Nasal cavity respiratory epithelium epithelial cell of viscerocranial mucosa (primary cell): ENCODE measurements around the gene TNFSF12. TPM values are rescaled to one million over a fixed set of nuclear protein-coding genes. Genes with fewer than 3 reads are reported as not detected.

Experiments
- total RNA-seq: library from RNA; depleted of rRNA; stranded (reverse); fragments of >200 nt; gene quantifications from 2 replicates; pipeline ENCODE4 v1.2.3, GENCODE V29; 2014

Gene TNFSF12, protein sequence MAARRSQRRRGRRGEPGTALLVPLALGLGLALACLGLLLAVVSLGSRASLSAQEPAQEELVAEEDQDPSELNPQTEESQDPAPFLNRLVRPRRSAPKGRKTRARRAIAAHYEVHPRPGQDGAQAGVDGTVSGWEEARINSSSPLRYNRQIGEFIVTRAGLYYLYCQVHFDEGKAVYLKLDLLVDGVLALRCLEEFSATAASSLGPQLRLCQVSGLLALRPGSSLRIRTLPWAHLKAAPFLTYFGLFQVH
- 0.34 and 2.5 TPM in 2 replicates for total RNA-seq

DNA sequence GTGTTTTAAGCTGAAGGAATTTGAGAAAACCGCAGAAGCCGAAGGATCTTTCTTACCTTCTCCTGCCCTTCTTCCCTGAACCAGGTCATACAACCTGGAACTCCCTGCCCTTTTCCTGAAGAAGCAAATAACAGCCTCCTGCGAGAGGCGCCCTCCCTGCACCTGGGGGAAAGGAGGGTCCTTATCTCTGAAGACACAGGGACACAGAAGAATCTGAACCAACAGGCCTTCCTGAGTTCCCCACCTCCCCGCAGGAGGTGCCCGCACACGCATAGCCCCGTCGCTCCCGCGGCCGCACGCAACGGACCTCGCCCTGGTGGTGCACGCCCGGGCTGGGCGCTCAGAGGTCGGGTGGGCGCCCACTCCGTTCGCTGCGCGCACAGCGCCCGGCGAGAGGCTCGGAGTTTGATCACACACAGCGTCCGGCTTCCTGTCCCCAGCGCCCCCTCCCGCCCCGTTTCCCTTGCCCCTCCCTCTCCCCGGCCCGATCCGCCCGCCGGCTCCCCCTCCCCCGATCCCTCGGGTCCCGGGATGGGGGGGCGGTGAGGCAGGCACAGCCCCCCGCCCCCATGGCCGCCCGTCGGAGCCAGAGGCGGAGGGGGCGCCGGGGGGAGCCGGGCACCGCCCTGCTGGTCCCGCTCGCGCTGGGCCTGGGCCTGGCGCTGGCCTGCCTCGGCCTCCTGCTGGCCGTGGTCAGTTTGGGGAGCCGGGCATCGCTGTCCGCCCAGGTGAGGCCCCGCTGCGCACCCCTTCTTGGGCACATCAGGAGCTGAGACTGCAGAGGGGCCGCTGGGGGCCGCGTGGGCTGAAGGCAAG, at the start of gene TNFSF12:
Gene TNFSF12 (plus strand): TSS at position 474 of the 816 bp plus-strand sequence. CDS start 96 bp downstream, at position 570.

DNA sequence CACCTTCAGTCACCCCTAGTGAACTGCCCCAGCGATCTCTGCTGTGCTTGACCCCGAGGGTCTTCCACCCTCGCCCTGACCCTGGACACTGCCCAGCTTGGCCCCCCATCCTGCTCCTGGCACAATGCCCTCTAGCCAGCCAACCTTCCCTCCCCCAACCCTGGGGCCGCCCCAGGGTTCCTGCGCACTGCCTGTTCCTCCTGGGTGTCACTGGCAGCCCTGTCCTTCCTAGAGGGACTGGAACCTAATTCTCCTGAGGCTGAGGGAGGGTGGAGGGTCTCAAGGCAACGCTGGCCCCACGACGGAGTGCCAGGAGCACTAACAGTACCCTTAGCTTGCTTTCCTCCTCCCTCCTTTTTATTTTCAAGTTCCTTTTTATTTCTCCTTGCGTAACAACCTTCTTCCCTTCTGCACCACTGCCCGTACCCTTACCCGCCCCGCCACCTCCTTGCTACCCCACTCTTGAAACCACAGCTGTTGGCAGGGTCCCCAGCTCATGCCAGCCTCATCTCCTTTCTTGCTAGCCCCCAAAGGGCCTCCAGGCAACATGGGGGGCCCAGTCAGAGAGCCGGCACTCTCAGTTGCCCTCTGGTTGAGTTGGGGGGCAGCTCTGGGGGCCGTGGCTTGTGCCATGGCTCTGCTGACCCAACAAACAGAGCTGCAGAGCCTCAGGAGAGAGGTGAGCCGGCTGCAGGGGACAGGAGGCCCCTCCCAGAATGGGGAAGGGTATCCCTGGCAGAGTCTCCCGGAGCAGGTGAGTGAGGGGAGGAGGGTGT, 9.9 kb downstream of the TNFSF12 start, which contains the start of gene TNFSF13:
Gene TNFSF13 (plus strand): TSS at position 207 of the 776 bp plus-strand sequence. CDS start 290 bp downstream, at position 497.

DNA sequence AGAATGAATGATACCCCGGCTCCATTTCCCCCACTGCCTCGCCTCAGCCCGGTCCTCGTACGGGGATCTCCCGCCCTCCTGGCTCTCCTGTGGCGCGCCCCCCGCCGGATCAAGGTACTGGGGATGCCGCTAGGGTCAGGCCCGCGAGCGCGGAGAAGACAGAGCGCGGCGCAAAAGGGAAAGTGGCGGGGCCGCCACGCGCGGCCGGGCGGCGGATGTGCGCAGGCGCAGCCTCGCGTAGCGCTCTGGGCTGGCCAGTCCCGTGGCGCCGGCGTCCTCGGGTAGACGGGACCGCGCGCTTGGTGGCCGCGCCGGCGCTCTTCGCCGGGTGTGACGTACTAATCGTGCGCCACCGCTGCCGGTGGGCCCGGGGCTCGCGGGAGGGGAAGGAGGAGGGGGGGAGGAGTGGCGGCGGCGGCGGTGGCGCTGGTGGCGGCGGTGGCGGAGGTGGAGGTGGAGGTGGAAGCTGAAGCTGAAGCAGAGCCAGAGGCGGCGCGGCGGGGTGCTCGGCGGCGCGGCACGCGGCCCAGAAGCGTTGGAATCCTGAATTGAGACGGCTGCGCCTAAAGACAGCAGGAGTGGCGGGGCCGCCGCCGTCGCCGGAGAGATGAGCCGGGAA, 12.8 kb downstream of the TNFSF12 start, which contains the start of gene SENP3:
Gene SENP3 (plus strand): TSS at position 331 of the 619 bp plus-strand sequence. CDS start 1,158 bp downstream, outside the sequence.

DNA sequence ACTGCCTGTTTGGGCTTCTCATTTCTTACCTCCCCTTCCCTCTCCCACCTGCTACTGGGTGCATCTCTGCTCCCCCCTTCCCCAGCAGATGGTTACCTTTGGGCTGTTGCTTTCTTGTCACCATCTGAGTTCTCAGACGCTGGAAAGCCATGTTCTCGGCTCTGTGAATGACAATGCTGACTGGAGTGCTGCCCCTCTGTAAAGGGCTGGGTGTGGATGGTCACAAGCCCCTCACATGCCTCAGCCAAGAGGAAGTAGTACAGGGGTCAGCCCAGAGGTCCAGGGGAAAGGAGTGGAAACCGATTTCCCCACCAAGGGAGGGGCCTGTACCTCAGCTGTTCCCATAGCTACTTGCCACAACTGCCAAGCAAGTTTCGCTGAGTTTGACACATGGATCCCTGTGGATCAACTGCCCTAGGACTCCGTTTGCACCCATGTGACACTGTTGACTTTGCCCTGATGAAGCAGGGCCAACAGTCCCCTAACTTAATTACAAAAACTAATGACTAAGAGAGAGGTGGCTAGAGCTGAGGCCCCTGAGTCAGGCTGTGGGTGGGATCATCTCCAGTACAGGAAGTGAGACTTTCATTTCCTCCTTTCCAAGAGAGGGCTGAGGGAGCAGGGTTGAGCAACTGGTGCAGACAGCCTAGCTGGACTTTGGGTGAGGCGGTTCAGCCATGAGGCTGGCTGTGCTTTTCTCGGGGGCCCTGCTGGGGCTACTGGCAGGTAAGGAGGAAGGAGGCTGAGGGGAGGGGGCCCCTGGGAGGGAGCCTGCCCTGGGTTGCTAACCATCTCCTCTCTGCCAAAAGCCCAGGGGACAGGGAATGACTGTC, 30.4 kb downstream of the TNFSF12 start, which contains the start of gene CD68:
Gene CD68 (plus strand): TSS at position 638 of the 833 bp plus-strand sequence. CDS start 40 bp downstream, at position 678.

DNA sequence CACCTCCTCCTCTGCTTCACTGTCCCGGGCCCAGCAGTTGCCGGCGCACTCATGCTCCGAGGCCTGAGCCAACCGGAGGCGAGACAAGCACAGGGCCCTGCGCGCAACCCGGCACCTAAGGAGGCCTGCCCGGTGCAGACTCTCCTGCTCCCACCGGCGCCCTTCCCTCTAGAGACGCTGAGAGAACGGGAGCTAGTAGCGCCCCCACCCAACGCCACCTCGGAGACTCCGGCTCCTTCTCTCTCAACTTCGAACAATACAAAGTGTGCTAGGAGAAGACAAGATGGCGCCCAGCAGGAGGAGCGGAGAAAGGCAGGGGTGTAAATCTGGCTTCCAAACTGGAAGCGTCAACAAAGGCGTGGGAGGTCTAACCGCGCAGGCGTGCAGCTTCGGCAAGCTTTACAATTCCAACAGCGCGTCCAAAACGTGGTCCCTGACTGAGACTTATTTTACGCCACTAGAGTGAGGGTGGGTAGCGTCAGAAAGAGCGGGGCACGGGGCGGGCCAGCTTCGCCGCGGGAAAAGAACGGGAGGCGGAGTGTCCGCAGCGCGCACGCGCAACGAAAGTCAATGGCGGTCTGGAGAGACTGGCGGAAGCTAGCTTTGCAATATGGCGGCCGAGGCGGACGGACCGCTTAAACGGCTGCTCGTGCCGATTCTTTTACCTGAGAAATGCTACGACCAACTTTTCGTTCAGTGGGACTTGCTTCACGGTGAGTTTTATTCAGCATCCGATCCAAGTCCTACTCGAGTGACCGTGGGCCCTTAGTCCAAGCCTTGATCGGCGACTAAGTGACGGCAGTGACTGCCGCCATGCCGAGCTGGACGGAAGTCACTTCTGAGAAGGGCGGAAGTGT, 34.6 kb downstream of the TNFSF12 start, which contains the start of gene MPDU1:
Gene MPDU1 (plus strand): TSS at position 600 of the 857 bp plus-strand sequence. CDS start 11 bp downstream, at position 611.

DNA sequence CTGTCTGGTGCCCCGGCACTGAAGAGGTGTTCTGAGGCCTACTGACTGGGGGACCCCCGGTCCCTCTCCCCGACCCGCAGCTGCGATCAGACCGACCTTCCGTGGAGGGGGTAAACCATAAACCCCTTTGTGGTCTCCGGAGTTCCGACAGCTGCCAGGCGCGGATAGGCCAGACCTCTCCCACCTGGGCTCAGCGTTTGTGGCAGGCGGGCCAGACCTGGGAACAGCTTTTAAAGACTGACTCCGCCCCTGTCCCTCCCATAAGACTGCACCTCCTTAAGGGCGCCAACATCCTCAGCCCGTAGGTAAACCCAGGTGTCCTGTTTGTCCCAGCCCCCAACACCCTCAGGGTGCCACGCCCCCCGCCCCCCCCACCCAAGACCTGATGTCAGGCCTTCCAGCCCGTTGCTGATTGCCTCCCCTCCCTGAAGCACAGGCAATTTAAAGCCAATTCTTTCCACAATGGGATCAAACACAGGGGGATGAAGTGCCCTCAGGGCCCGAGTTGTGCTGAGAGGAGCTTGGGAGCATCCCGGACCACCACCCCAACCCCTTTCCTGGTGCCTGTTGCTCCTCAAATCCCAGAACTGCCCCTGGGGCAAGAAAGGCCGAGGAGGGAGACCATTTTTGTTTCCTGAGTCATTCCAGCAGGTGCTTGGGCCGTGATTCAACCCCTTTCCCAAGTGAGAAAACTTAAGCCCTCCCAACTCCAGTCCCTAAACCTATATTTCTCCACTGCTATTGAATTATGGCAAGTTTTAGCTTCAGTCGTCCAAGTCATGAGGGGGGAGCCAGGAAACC, 41.2 kb downstream of the TNFSF12 start, which contains the start of gene SOX15:
Gene SOX15 (minus strand): TSS at position 204 of the 801 bp plus-strand sequence. CDS start 418 bp downstream, outside the sequence.

Other genes starting within 250 kb of the TNFSF12 start
- gene EIF5A, start 241.4 kb upstream of the TNFSF12 start, total RNA-seq, result 435 and 611 TPM in 2 replicates
- 29.4 and 30.4 TPM in 2 replicates for gene GPS2, start 233.7 kb upstream of the TNFSF12 start, total RNA-seq
- gene NEURL4, start 219.7 kb upstream of the TNFSF12 start, total RNA-seq, result 15.7 and 22.5 TPM in 2 replicates
- gene ACAP1, start 212.5 kb upstream of the TNFSF12 start, total RNA-seq, result 0.34 and 0.71 TPM in 2 replicates
- 7.2 and 21.0 TPM in 2 replicates for gene KCTD11, start 196.9 kb upstream of the TNFSF12 start, total RNA-seq
- gene TMEM95, start 193.9 kb upstream of the TNFSF12 start, total RNA-seq, result not detected in 2 replicates
- 5.8 and 10.6 TPM in 2 replicates for gene TNK1, start 168.0 kb upstream of the TNFSF12 start, total RNA-seq
- 12.6 and 28.2 TPM in 2 replicates for gene PLSCR3, start 154.5 kb upstream of the TNFSF12 start, total RNA-seq
- gene TMEM256, start 145.0 kb upstream of the TNFSF12 start, total RNA-seq, result 26.6 and 88.9 TPM in 2 replicates
- gene NLGN2, start 141.2 kb upstream of the TNFSF12 start, total RNA-seq, result 1.4 and 6.1 TPM in 2 replicates
- gene SPEM1, start 128.7 kb upstream of the TNFSF12 start, total RNA-seq, result not detected in 2 replicates
- not detected in 2 replicates for gene SPEM2, start 123.4 kb upstream of the TNFSF12 start, total RNA-seq
- not detected in 2 replicates for gene SPEM3, start 120.2 kb upstream of the TNFSF12 start, total RNA-seq
- 10.3 and 10.7 TPM in 2 replicates for gene TMEM102, start 113.6 kb upstream of the TNFSF12 start, total RNA-seq
- 19.1 and 44.3 TPM in 2 replicates for gene FGF11, start 109.5 kb upstream of the TNFSF12 start, total RNA-seq
- 7.6 and 14.7 TPM in 2 replicates for gene CHRNB1, start 104.0 kb upstream of the TNFSF12 start, total RNA-seq
- gene ZBTB4, start 69.4 kb upstream of the TNFSF12 start, total RNA-seq, result 17.4 and 37.4 TPM in 2 replicates
- not detected in 2 replicates for gene SLC35G6, start 67.6 kb upstream of the TNFSF12 start, total RNA-seq
- gene POLR2A, start 64.7 kb upstream of the TNFSF12 start, total RNA-seq, result 75.9 and 140 TPM in 2 replicates
- gene TNFSF13, start 9.7 kb downstream of the TNFSF12 start, total RNA-seq, result 2.6 and 3.8 TPM in 2 replicates
- 76.8 and 126 TPM in 2 replicates for gene SENP3, start 12.9 kb downstream of the TNFSF12 start, total RNA-seq
- 8.3 and 13.7 TPM in 2 replicates for gene CD68, start 30.6 kb downstream of the TNFSF12 start, total RNA-seq
- gene MPDU1, start 34.8 kb downstream of the TNFSF12 start, total RNA-seq, result 31.0 and 32.5 TPM in 2 replicates
- 38.7 and 54.0 TPM in 2 replicates for gene SOX15, start 41.0 kb downstream of the TNFSF12 start, total RNA-seq
- 39.1 and 51.3 TPM in 2 replicates for gene FXR2, start 65.8 kb downstream of the TNFSF12 start, total RNA-seq
- gene SAT2, start 78.8 kb downstream of the TNFSF12 start, total RNA-seq, result 22.5 and 23.2 TPM in 2 replicates
- gene SHBG, start 81.1 kb downstream of the TNFSF12 start, total RNA-seq, result under 0.01 and 0.21 TPM in 2 replicates
- gene ATP1B2, start 101.9 kb downstream of the TNFSF12 start, total RNA-seq, result not detected in 2 replicates
- gene TP53, start 138.4 kb downstream of the TNFSF12 start, total RNA-seq, result 26.7 and 40.1 TPM in 2 replicates
- gene WRAP53, start 139.4 kb downstream of the TNFSF12 start, total RNA-seq, result 2.7 and 3.3 TPM in 2 replicates
- under 0.01 and 0.14 TPM in 2 replicates for gene EFNB3, start 156.1 kb downstream of the TNFSF12 start, total RNA-seq
- under 0.01 and 0.21 TPM in 2 replicates for gene DNAH2, start 168.7 kb downstream of the TNFSF12 start, total RNA-seq